A549 (cell line): ENCODE results near the gene HOXC11. TPM values are rescaled to one million over a fixed set of nuclear protein-coding genes. Genes with fewer than 3 reads are reported as not detected.

ENCODE experiments used
- ATAC-seq, 2 experiments: fragments of 200-7000 bp in 1 of 2; fragments of >200 bp in 1 of 2; cut with Nextera tagmentation in 1 of 2; cut with Tn5 transposase in 1 of 2; 3 replicates each; pipeline versions ENCODE4 v1.8.0 to v1.9.1; 2018 to 2020; ENCODE audit warnings: mild to moderate bottlenecking in 1 of 2, moderate library complexity in 1 of 2
- CTCF ChIA-PET: fragments of 300-600 bp; sonication (Branson Sonifier 250); formaldehyde crosslinking; extraction: SDS; loops from one replicate; lab custom pipeline; 2021; ENCODE audit warnings: antibody characterized with exemption, inconsistent platforms; lab: Yijun Ruan, JAX
- POLR2A ChIA-PET: fragments of 350-600 bp; formaldehyde crosslinking; extraction: SDS; loops from one replicate; lab custom pipeline; 2021; ENCODE audit warnings: antibody characterized with exemption, inconsistent platforms; lab: Yijun Ruan, JAX
- DNase-seq, 2 experiments: peaks; one replicate each; pipeline versions ENCODE4 v3.0.0 to v3.0.0-alpha.2; 2011 to 2016; ENCODE audit warnings: low read depth in 1 of 2, low spot score in 1 of 2
- FAIRE-seq: peaks from 2 replicates; lab custom pipeline; 2011; peaks lifted over from hg19 to GRCh38; lab: Jason Lieb, UNC
- H3K27ac ChIP-seq, 2 experiments: fragments of >200 bp; sonication (Bioruptor Twin); formaldehyde crosslinking; 3 replicates each; pipeline ENCODE4 v1.5.1; 2016 to 2017
- H3K4me1 ChIP-seq: fragments of >200 bp; sonication (Bioruptor Twin); formaldehyde crosslinking; 3 replicates; pipeline ENCODE4 v1.6.1; 2016
- H3K4me2 ChIP-seq: fragments of >200 bp; sonication (Bioruptor Twin); formaldehyde crosslinking; 3 replicates; pipeline ENCODE4 v1.6.1; 2016
- H3K4me3 ChIP-seq: fragments of >200 bp; sonication (Bioruptor Twin); formaldehyde crosslinking; 3 replicates; pipeline ENCODE4 v1.5.1; 2016
- H3K9me3 ChIP-seq: fragments of >200 bp; sonication (Bioruptor Twin); formaldehyde crosslinking; 3 replicates; pipeline ENCODE4 v1.6.1; 2016
- CBX2 ChIP-seq: fragments of 200-600 bp; sonication (generic); IDR thresholded peaks from 2 replicates; pipeline ENCODE4 v1.6.1; 2016; ENCODE audit warnings: low read depth, mild to moderate bottlenecking, borderline replicate concordance
- CBX8 ChIP-seq: fragments of 200-600 bp; sonication (generic); IDR thresholded peaks from 2 replicates; pipeline ENCODE4 v1.6.1; 2016
- CHD4 ChIP-seq: fragments of 200-600 bp; sonication (generic); IDR thresholded peaks from 2 replicates; pipeline ENCODE4 v1.6.1; 2016; ENCODE audit warnings: antibody characterized with exemption, mild to moderate bottlenecking, borderline replicate concordance
- ELK1 ChIP-seq: fragments of 150-350 bp; IDR thresholded peaks from 2 replicates; pipeline ENCODE4 v1.6.1; 2014; ENCODE audit warnings: low read depth, mild to moderate bottlenecking, low read length
- EP300 ChIP-seq, 2 experiments: fragments of >200 bp; sonication (Bioruptor Twin); formaldehyde crosslinking; IDR thresholded peaks; 2 replicates in 1 of 2; 3 replicates in 1 of 2; pipeline ENCODE4 v1.6.1; 2016 to 2017
- FOXS1 ChIP-seq: fragments of 250-450 bp; sonication (Bioruptor Pico); IDR thresholded peaks from 2 replicates; pipeline ENCODE4 v1.5.0; 2020; ENCODE audit warnings: mild to moderate bottlenecking, moderate library complexity
- HEYL ChIP-seq: fragments of 250-450 bp; sonication (Bioruptor Pico); IDR thresholded peaks from 2 replicates; pipeline ENCODE4 v1.8.0; 2021; ENCODE audit warnings: mild to moderate bottlenecking, moderate library complexity
- HMGXB4 ChIP-seq: fragments of 250-450 bp; sonication (Bioruptor Pico); IDR thresholded peaks from 2 replicates; pipeline ENCODE4 v1.5.0; 2021; ENCODE audit warnings: mild to moderate bottlenecking, moderate library complexity, borderline replicate concordance
- HOXB13 ChIP-seq: fragments of 250-450 bp; sonication (Bioruptor Pico); IDR thresholded peaks from 2 replicates; pipeline ENCODE4 v1.5.0; 2020; ENCODE audit warnings: low read depth, mild to moderate bottlenecking, moderate library complexity
- JUNB ChIP-seq: fragments of >200 bp; sonication (Bioruptor Twin); formaldehyde crosslinking; IDR thresholded peaks from 2 replicates; pipeline ENCODE4 v1.6.1; 2016
- KDM1A ChIP-seq: fragments of 200-600 bp; sonication (generic); IDR thresholded peaks from 2 replicates; pipeline ENCODE4 v1.6.1; 2016; ENCODE audit warnings: low read depth, mild to moderate bottlenecking
- KDM5A ChIP-seq: fragments of 200-600 bp; sonication (generic); IDR thresholded peaks from 2 replicates; pipeline ENCODE4 v1.6.1; 2016; ENCODE audit warnings: antibody characterized with exemption, mild to moderate bottlenecking
- MAX ChIP-seq: IDR thresholded peaks from 2 replicates; pipeline ENCODE4 v1.6.1; 2012
- MAZ ChIP-seq: fragments of 150-350 bp; IDR thresholded peaks from 2 replicates; pipeline ENCODE4 v1.6.1; 2014; ENCODE audit warnings: antibody characterized with exemption, low read depth, low read length, borderline replicate concordance
- NFE2L2 ChIP-seq: fragments of 150-350 bp; conservative IDR thresholded peaks from 2 replicates; pipeline ENCODE4 v1.6.1; 2014; ENCODE audit warnings: low read length
- REST ChIP-seq: fragments of 200-600 bp; sonication (generic); IDR thresholded peaks from 2 replicates; pipeline ENCODE4 v1.6.1; 2016; ENCODE audit warnings: antibody characterized with exemption, mild to moderate bottlenecking, moderate library complexity
- SMC3 ChIP-seq: fragments of >200 bp; sonication (Bioruptor Twin); formaldehyde crosslinking; IDR thresholded peaks from 3 replicates; pipeline ENCODE4 v1.6.1; 2018; ENCODE audit warnings: inconsistent platforms
- SREBF2 ChIP-seq: fragments of 450-650 bp; IDR thresholded peaks from 2 replicates; pipeline ENCODE4 v1.6.1; 2014; ENCODE audit warnings: mild to moderate bottlenecking, moderate library complexity
- USF2 ChIP-seq: fragments of 450-650 bp; IDR thresholded peaks from 2 replicates; pipeline ENCODE4 v1.6.1; 2014; ENCODE audit warnings: antibody characterized with exemption
- ZC3H11A ChIP-seq: fragments of 450-650 bp; IDR thresholded peaks from 2 replicates; pipeline ENCODE4 v1.6.1; 2014; ENCODE audit warnings: antibody characterized with exemption, mild to moderate bottlenecking
- ZFP36 ChIP-seq: fragments of 450-650 bp; IDR thresholded peaks from 2 replicates; pipeline ENCODE4 v1.6.1; 2014; ENCODE audit warnings: borderline replicate concordance; ENCODE audit not compliant: partially characterized antibody
- ZNF302 ChIP-seq: fragments of 250-450 bp; sonication (Bioruptor Pico); IDR thresholded peaks from 2 replicates; pipeline ENCODE4 v1.9.0; 2021; ENCODE audit warnings: inconsistent platforms, mild to moderate bottlenecking, moderate library complexity
- WGBS: methylation state at CpG from one replicate; pipeline ENCODE4 v1.1.6; 2017; ENCODE audit errors: missing lambda C conversion rate; 5-methylcytosine and 5-hydroxymethylcytosine counted together
- polyA plus RNA-seq, 4 experiments: library from polyadenylated mRNA; depleted of rRNA in 3 of 4; stranded (reverse); fragments of >200 nt; fragmentation: RNase III in 1 of 4; extraction: RNeasy Plus Mini Kit Qiagen cat#74134 plus additional on column Dnase treatment in 1 of 4; gene quantifications; 2 replicates in 3 of 4; 3 replicates in 1 of 4; pipeline ENCODE4 v1.2.3, GENCODE V29; 2011 to 2017

Gene HOXC11
- polyA plus RNA-seq, 2 of the 4 experiments (the other 2 are of a cell fraction), result 0.45 to 0.58 TPM

- no peak for TF ChIP-seq REST
- no peak for TF ChIP-seq HEYL
- no peak for TF ChIP-seq MAX
- TF ChIP-seq KDM5A, result no peak
These were observed 3.2 kb upstream of the HOXC11 start (continued) for GRCh38 chr12:53969588-53970259.

GRCh38 chr12:53970451-53970850 lies 2.5 kb upstream of the HOXC11 start:
- H3K4me3 ChIP-seq, result no peak overlapping the region
- CTCF ChIA-PET, result interaction anchor here (0.9 to 2.1 kb wide), 3 partner anchors 8 to 31 kb away, joined by 3 to 6 read pairs (median 4); partner anchors contain the start of gene HOXC10
- H3K9me3 ChIP-seq, result no peaks in the 10 kb centered on the region
- H3K27ac ChIP-seq, result no peak overlapping the region
- ATAC-seq (no peak), FAIRE-seq (no peak), DNase-seq (no peak)
- 78% methylated on average over 4 of the region's 4 CpGs for WGBS
- no peak overlapping the region for H3K4me2 ChIP-seq
- POLR2A ChIA-PET, result no interaction called here
- no peak for TF ChIP-seq SMC3
- no peak for TF ChIP-seq FOXS1
- TF ChIP-seq KDM5A, result no peak
- no peak for TF ChIP-seq ZFP36
- no peak for TF ChIP-seq ZNF302 (CRISPR knock-in tag)
- no peak for TF ChIP-seq JUNB
- TF ChIP-seq SREBF2, result no peak
- no peak for TF ChIP-seq CHD4
- TF ChIP-seq KDM1A, result no peak
- TF ChIP-seq ELK1, result no peak
- no peak for TF ChIP-seq ZC3H11A
- no peak for TF ChIP-seq MAZ
- no peak for TF ChIP-seq CBX8
- no peak for TF ChIP-seq NFE2L2
- TF ChIP-seq HMGXB4 (CRISPR knock-in tag), result no peak
- TF ChIP-seq EP300 (IDR thresholded peaks at IDR 0.05), result no peak
- TF ChIP-seq CBX2, result no peak
- TF ChIP-seq HOXB13 (CRISPR knock-in tag), result no peak
- no peak for TF ChIP-seq USF2
- no peak for TF ChIP-seq HEYL
- peaks cover 7% of the 10 kb centered on the region; the same call in 1 of the 3 replicates for H3K4me1 ChIP-seq
